Natural killer cell (primary cell): ENCODE data around the gene SRPX2. TPM values are rescaled to one million over a fixed set of nuclear protein-coding genes. Genes with fewer than 3 reads are reported as not detected.

ENCODE experiments used
- ATAC-seq, 3 donors: fragments of 150-1000 bp in 2 of 3; fragments of 200-7000 bp in 1 of 3; cut with Tn5 transposase; 1 replicate in 1 of 3; 2 replicates in 2 of 3; pipeline ENCODE4 v1.10.0; 2021; ENCODE audit warnings: mild to moderate bottlenecking in 2 of 3, moderate library complexity in 2 of 3
- DNase-seq, 2 donors: peaks; one replicate each; pipeline versions ENCODE4 v3.0.0 to v3.0.0-alpha.2; 2013 to 2021; ENCODE audit warnings: mixed read lengths in 1 of 2
- H3K27ac ChIP-seq: one replicate; pipeline ENCODE4 v1.5.1; 2013; ENCODE audit warnings: mild to moderate bottlenecking, low read length
- H3K27me3 ChIP-seq: one replicate; pipeline ENCODE4 v1.6.1; 2013; ENCODE audit warnings: low read length; ENCODE audit not compliant: control insufficient read depth, insufficient read depth
- H3K36me3 ChIP-seq: one replicate; pipeline ENCODE4 v1.6.1; 2013; ENCODE audit warnings: low read length; ENCODE audit not compliant: control insufficient read depth, insufficient read depth
- H3K4me1 ChIP-seq: one replicate; pipeline ENCODE4 v1.6.1; 2013; ENCODE audit warnings: low read length; ENCODE audit not compliant: control insufficient read depth, insufficient read depth
- H3K4me3 ChIP-seq: one replicate; pipeline ENCODE4 v1.5.1; 2013; ENCODE audit warnings: low read length
- H3K9me3 ChIP-seq: one replicate; pipeline ENCODE4 v1.6.1; 2013; ENCODE audit warnings: low read length; ENCODE audit not compliant: control insufficient read depth, insufficient read depth
- H3K27ac Mint-ChIP-seq, 2 donors: one replicate each; pipeline ENCODE4 v1.8.0; 2022; ENCODE audit warnings: mild to moderate bottlenecking in 2 of 2, mixed read lengths in 2 of 2, moderate library complexity in 1 of 2
- H3K27me3 Mint-ChIP-seq, 2 donors: one replicate each; pipeline ENCODE4 v1.8.0; 2022; ENCODE audit warnings: low read depth in 2 of 2, mixed read lengths in 2 of 2
- H3K36me3 Mint-ChIP-seq: one replicate; pipeline ENCODE4 v1.8.0; 2022; ENCODE audit warnings: mixed read lengths
- H3K4me1 Mint-ChIP-seq, 2 donors: one replicate each; pipeline ENCODE4 v1.8.0; 2022; ENCODE audit warnings: mixed read lengths in 2 of 2
- H3K4me3 Mint-ChIP-seq: one replicate; pipeline ENCODE4 v1.8.0; 2022; ENCODE audit warnings: mild to moderate bottlenecking, moderate library complexity, mixed read lengths
- H3K9me3 Mint-ChIP-seq, 2 donors: one replicate each; pipeline ENCODE4 v1.8.0; 2022; ENCODE audit warnings: mixed read lengths in 2 of 2
- WGBS: methylation state at CpG from one replicate; pipeline ENCODE4 v1.1.7; 2013; ENCODE audit warnings: missing lambda C conversion rate; ENCODE audit not compliant: insufficient coverage; 5-methylcytosine and 5-hydroxymethylcytosine counted together
- intact Hi-C: fragments of 100-400 bp; cut with micrococcal nuclease; formaldehyde crosslinking; loops from one replicate; pipeline ENCODE4 v1.14.2; 2022
- total RNA-seq, 4 donors: library from RNA; stranded (reverse); fragments of 120-200 nt in 1 of 4; gene quantifications; one replicate each; pipeline versions ENCODE4 v1.2.3 to v1.2.4, GENCODE V29; 2013 to 2022
- TF ChIP-seq, protein P1 (sequence below): fragments of 200-600 bp; IDR thresholded peaks from one replicate; pipeline ENCODE4 v1.8.0; 2022; ENCODE audit warnings: antibody characterized with exemption

Gene SRPX2
- total RNA-seq, 3 donors from 2014 or later (not counting 1 experiment from before 2014, with no cell fraction given) = not detected

DNA sequence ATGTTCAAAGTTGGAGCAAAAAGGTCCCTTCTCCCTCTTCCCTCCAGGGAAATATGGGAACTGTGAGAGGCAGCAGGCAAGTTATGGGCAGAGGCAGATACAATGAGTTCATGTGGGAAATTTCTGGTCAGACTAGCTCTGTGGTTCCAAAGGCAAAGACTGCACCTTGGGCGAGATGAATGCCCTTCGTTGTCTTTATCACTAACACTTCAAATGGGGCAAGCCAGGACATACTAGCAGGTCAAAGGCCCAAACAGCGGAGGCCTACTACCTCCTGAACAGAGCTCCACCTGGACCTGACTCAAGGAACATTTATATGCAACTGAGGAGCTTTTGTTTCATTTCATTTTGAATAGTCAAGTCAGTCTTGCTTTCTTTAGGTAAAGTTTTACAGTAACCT is 29.0 kb downstream of the SRPX2 start:
- no peaks in the 10 kb centered on the region for H3K4me1 ChIP-seq
- Mint-ChIP-seq H3K27ac (no peak overlapping the region), H3K4me1 (no peaks in the 10 kb centered on the region), H3K9me3 (no peaks in the 10 kb centered on the region), H3K36me3 (no peaks in the 10 kb centered on the region), H3K4me3 (no peak overlapping the region), H3K27me3 (peaks cover 0 to 5% of the 10 kb centered on the region in 2 donors)
- H3K9me3 ChIP-seq = no peaks in the 10 kb centered on the region
- no peak overlapping the region for H3K4me3 ChIP-seq
- 97% methylated on average over 3 of the region's 3 CpGs for WGBS
- DNase-seq (no peak), ATAC-seq (no peak)
- no peak overlapping the region for H3K27ac ChIP-seq
- TF ChIP-seq, protein P1, sequence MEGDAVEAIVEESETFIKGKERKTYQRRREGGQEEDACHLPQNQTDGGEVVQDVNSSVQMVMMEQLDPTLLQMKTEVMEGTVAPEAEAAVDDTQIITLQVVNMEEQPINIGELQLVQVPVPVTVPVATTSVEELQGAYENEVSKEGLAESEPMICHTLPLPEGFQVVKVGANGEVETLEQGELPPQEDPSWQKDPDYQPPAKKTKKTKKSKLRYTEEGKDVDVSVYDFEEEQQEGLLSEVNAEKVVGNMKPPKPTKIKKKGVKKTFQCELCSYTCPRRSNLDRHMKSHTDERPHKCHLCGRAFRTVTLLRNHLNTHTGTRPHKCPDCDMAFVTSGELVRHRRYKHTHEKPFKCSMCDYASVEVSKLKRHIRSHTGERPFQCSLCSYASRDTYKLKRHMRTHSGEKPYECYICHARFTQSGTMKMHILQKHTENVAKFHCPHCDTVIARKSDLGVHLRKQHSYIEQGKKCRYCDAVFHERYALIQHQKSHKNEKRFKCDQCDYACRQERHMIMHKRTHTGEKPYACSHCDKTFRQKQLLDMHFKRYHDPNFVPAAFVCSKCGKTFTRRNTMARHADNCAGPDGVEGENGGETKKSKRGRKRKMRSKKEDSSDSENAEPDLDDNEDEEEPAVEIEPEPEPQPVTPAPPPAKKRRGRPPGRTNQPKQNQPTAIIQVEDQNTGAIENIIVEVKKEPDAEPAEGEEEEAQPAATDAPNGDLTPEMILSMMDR = no peak
- intact Hi-C loops = no loop called here
- H3K36me3 ChIP-seq = no peaks in the 10 kb centered on the region
- H3K27me3 ChIP-seq = no peaks in the 10 kb centered on the region

DNA sequence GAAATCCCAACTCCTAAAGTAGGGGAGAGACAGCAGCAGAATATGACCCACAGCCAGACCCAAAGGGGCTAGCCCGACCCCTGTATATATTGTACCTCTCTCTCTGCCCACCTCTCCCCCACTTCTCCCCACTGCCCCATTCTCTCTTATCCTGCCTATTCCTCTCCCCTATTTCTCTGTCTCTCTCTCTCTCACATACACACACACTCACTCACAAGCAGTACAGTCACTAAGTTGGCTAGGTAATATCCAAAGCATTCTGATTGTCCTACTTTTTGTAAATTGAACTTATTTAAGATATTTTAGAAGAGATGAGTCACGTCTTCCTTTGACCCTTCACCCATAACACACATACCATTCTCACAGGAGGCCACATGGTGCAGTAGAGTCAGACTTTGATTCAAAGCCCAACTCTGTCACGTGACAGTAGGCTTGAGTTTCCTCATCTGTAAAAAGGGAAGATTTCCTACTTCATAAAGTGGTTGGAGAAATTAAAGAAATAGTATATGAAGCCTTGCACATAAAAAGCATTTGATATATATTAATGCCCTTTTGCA is 29.5 kb downstream of the SRPX2 start:
- no peaks in the 10 kb centered on the region for H3K4me1 Mint-ChIP-seq
- Histone ChIP-seq H3K27me3 (no peaks in the 10 kb centered on the region), H3K27ac (no peak overlapping the region), H3K9me3 (no peaks in the 10 kb centered on the region), H3K4me1 (no peaks in the 10 kb centered on the region), H3K4me3 (no peak overlapping the region), H3K36me3 (no peaks in the 10 kb centered on the region)
- H3K4me3 Mint-ChIP-seq = no peak overlapping the region
- no peak for DNase-seq
- no peaks in the 10 kb centered on the region for H3K36me3 Mint-ChIP-seq
- TF ChIP-seq, protein P1 = no peak
- WGBS = 93% methylated on average over 1 of the region's 3 CpGs
- no peak overlapping the region for H3K27ac Mint-ChIP-seq
- intact Hi-C loops = no loop called here
- H3K9me3 Mint-ChIP-seq = no peaks in the 10 kb centered on the region
- no peak for ATAC-seq
- peaks cover 0 to 3% of the 10 kb centered on the region in 2 donors for H3K27me3 Mint-ChIP-seq

DNA sequence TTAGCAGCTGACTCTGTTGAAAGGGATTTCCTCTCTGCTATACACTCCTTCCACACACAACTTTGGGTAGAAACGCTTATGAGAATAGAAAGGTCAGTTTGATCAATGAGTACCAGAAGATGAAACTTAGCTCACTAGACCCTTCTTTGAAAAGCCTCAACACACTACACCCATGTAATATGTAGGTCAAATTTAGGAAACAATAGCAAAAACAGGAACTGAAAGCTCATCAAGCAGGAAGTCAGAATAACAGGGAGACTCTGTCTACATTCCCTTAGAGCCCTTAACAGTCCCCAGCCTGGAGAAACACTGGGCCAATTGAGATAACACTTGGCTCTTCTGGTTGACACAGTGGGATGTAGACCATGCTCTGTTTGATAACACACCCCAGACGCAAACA is 30.7 kb downstream of the SRPX2 start:
- WGBS = no CpG with 5 or more reads among the region's 2 CpGs

More for the DNA sequence above, 30.7 kb downstream of the SRPX2 start:
- Histone ChIP-seq H3K4me1 (no peaks in the 10 kb centered on the region), H3K36me3 (no peaks in the 10 kb centered on the region), H3K4me3 (no peak overlapping the region), H3K27me3 (no peaks in the 10 kb centered on the region), H3K27ac (no peak overlapping the region), H3K9me3 (no peaks in the 10 kb centered on the region)
- no peaks in the 10 kb centered on the region for H3K9me3 Mint-ChIP-seq
- DNase-seq = no peak
- H3K4me3 Mint-ChIP-seq = no peak overlapping the region
- no peak overlapping the region for H3K27ac Mint-ChIP-seq
- ATAC-seq = no peak
- intact Hi-C loops = no loop called here
- H3K36me3 Mint-ChIP-seq = no peaks in the 10 kb centered on the region
- H3K4me1 Mint-ChIP-seq = no peaks in the 10 kb centered on the region
- peaks cover 0 to 3% of the 10 kb centered on the region in 2 donors for H3K27me3 Mint-ChIP-seq
- TF ChIP-seq, protein P1 = no peak
